K562 (cell line): ENCODE measurements around the gene MN1. TPM values are rescaled to one million over a fixed set of nuclear protein-coding genes. Genes with fewer than 3 reads are reported as not detected.

Experiments
- ATAC-seq: fragments of 200-7000 bp; cut with Tn5 transposase; 3 replicates; pipeline ENCODE4 v1.9.1; 2020; ENCODE audit warnings: moderate library complexity
- BruUV-seq: library from RNA; stranded (reverse); fragments of 400-500 nt; replicated peaks from 2 replicates; lab custom pipeline; 2021; lab: Mats Ljungman, UMichigan
- CTCF ChIA-PET: fragments of 300-600 bp; formaldehyde crosslinking; extraction: SDS; loops from one replicate; lab custom pipeline; 2021; ENCODE audit warnings: low intra/inter-chr PET ratio; lab: Yijun Ruan, JAX
- POLR2A ChIA-PET: fragments of 300-600, 350-650 bp; sonication (Branson Sonifier 250); formaldehyde crosslinking; extraction: SDS; loops from one replicate; lab custom pipeline; 2021; ENCODE audit warnings: antibody characterized with exemption, inconsistent platforms; lab: Yijun Ruan, JAX
- DNase-seq, 4 experiments: peaks; one replicate each; pipeline versions ENCODE4 v3.0.0 to v3.0.0-alpha.2; 2011 to 2018; ENCODE audit warnings: low spot score in 3 of 4, mixed read lengths in 3 of 4; ENCODE audit errors: extremely low read depth in 1 of 4
- FAIRE-seq: peaks from 2 replicates; lab custom pipeline; 2011; peaks lifted over from hg19 to GRCh38; lab: Jason Lieb, UNC
- H2AFZ ChIP-seq: 2 replicates; pipeline ENCODE4 v1.6.0; 2011; ENCODE audit warnings: low read depth, low read length, control low read depth, inconsistent platforms
- H3K27ac ChIP-seq: fragments of 200-600 bp; 3 replicates; pipeline ENCODE4 v1.8.0; 2011; ENCODE audit warnings: low read depth, mild to moderate bottlenecking, control low read depth, inconsistent platforms, low read length, moderate library complexity, mixed read lengths; ENCODE audit errors: extremely low read depth
- H3K27me3 ChIP-seq, 2 experiments: fragments of 300-600 bp in 1 of 2; 2 replicates in 1 of 2; 3 replicates in 1 of 2; pipeline versions ENCODE4 v1.6.0 to v1.8.0; 2011; ENCODE audit warnings: inconsistent platforms in 2 of 2, low read length in 2 of 2, mild to moderate bottlenecking in 1 of 2, mixed read lengths in 1 of 2, moderate library complexity in 1 of 2; ENCODE audit not compliant: control insufficient read depth in 2 of 2, insufficient read depth in 2 of 2
- H3K36me3 ChIP-seq: fragments of 300-600 bp; 3 replicates; pipeline ENCODE4 v1.8.0; 2011; ENCODE audit warnings: mild to moderate bottlenecking, low read length, inconsistent platforms; ENCODE audit not compliant: control insufficient read depth, insufficient read depth
- H3K4me1 ChIP-seq, 2 experiments: fragments of 200-600 bp in 1 of 2; replicated peaks in 1 of 2; 2 replicates in 1 of 2; 3 replicates in 1 of 2; pipeline versions ENCODE4 v1.5.1 to v1.8.0; 2011; ENCODE audit warnings: inconsistent platforms in 2 of 2, low read length in 2 of 2, mild to moderate bottlenecking in 1 of 2, mixed read lengths in 1 of 2, moderate library complexity in 1 of 2; ENCODE audit not compliant: control insufficient read depth in 2 of 2, insufficient read depth in 2 of 2
- H3K4me2 ChIP-seq: 2 replicates; pipeline ENCODE4 v1.6.1; 2011; ENCODE audit warnings: low read length, control low read depth, inconsistent platforms, mixed read lengths; ENCODE audit not compliant: insufficient read depth
- H3K4me3 ChIP-seq: fragments of 200-600 bp; sonication (generic), shearing (Covaris generic); 2 replicates; pipeline ENCODE4 v1.5.1; 2016; ENCODE audit warnings: control low read depth, inconsistent platforms
- H3K79me2 ChIP-seq: fragments of 200-600 bp; 3 replicates; pipeline ENCODE4 v1.8.0; 2011; ENCODE audit warnings: low read length, inconsistent platforms; ENCODE audit not compliant: control insufficient read depth, insufficient read depth
- H3K9ac ChIP-seq, 2 experiments: 2 replicates each; pipeline versions ENCODE4 v1.6.0 to v1.6.1; 2011; ENCODE audit warnings: low read depth in 2 of 2, low read length in 2 of 2, control low read depth in 1 of 2, inconsistent platforms in 1 of 2, mild to moderate bottlenecking in 1 of 2, mixed read lengths in 1 of 2; ENCODE audit not compliant: insufficient read depth in 1 of 2
- H3K9me1 ChIP-seq: one replicate; pipeline ENCODE4 v1.6.0; 2011; ENCODE audit warnings: inconsistent platforms, mild to moderate bottlenecking, low read length, moderate library complexity; ENCODE audit not compliant: control insufficient read depth, insufficient read depth
- H3K9me3 ChIP-seq: replicated peaks from 2 replicates; pipeline ENCODE4 v1.5.1; 2011; ENCODE audit warnings: low read depth, low read length, inconsistent platforms; ENCODE audit not compliant: control insufficient read depth, insufficient read depth
- H4K20me1 ChIP-seq: replicated peaks from 2 replicates; pipeline ENCODE4 v1.6.1; 2011; ENCODE audit warnings: low read length, inconsistent platforms, mixed read lengths; ENCODE audit not compliant: control insufficient read depth, insufficient read depth
- KAT7 ChIP-seq: sonication (generic); formaldehyde crosslinking; IDR thresholded peaks from 2 replicates; pipeline ENCODE4 v1.8.0; 2022; ENCODE audit warnings: missing genetic modification reagents, mild to moderate bottlenecking, borderline replicate concordance
- L3MBTL2 ChIP-seq: fragments of 450-650 bp; IDR thresholded peaks from 2 replicates; pipeline ENCODE4 v1.6.1; 2016; ENCODE audit warnings: mild to moderate bottlenecking, moderate library complexity
- MAFG ChIP-seq: fragments of 450-650 bp; conservative IDR thresholded peaks from 2 replicates; pipeline ENCODE4 v1.6.1; 2016; ENCODE audit warnings: missing genetic modification characterization, missing compliant biosample characterization
- SNRNP70 ChIP-seq: fragments of 200-400 bp; formaldehyde crosslinking; optimal IDR thresholded peaks from 2 replicates; pipeline ENCODE3; 2017; ENCODE audit warnings: low read depth, low read length
- TRIM25 ChIP-seq: fragments of 450-650 bp; IDR thresholded peaks from 2 replicates; pipeline ENCODE4 v1.7.0; 2016; ENCODE audit warnings: borderline replicate concordance
- ZFX ChIP-seq: sonication (generic); formaldehyde crosslinking; IDR thresholded peaks from 2 replicates; pipeline ENCODE4 v1.8.0; 2022; ENCODE audit warnings: mild to moderate bottlenecking, missing genetic modification reagents, moderate library complexity
- ZKSCAN8 ChIP-seq: fragments of 200-800 bp; sonication (Bioruptor generic); IDR thresholded peaks from 2 replicates; pipeline ENCODE4 v1.6.1; 2016; ENCODE audit warnings: missing genetic modification characterization, missing compliant biosample characterization
- WGBS: fragments of 100-300 bp; shearing (Covaris generic); methylation state at CpG from one replicate; pipeline ENCODE4 v1.1.6; 2016; ENCODE audit warnings: low coverage, mixed read lengths; ENCODE audit not compliant: insufficient coverage; ENCODE audit errors: missing lambda C conversion rate; 5-methylcytosine and 5-hydroxymethylcytosine counted together
- in situ Hi-C: fragments of 300-500 bp; cut with MboI; formaldehyde crosslinking; loops from 4 replicates; pipeline ENCODE4 v1.15.0; 2018; ENCODE audit warnings: inconsistent platforms, mixed read lengths
- intact Hi-C: fragments of 100-400 bp; cut with micrococcal nuclease; formaldehyde crosslinking; loops from 2 replicates; pipeline ENCODE4 v1.14.2; 2022
- polyA plus RNA-seq, 8 experiments: library from polyadenylated mRNA; depleted of rRNA in 4 of 8; stranded (reverse) in 5 of 8; unstranded in 3 of 8; fragments of >200 nt; fragmentation: Nextera tagmentation in 2 of 8; fragmentation: Illumina TruSeq in 1 of 8; extraction: Ambion mirVana in 2 of 8; extraction: Trizol in 1 of 8; gene quantifications; 2 replicates each; pipeline versions ENCODE4 v1.2.1 to v1.2.3, GENCODE V29; 2011 to 2014; ENCODE audit warnings: inconsistent platforms in 1 of 8, missing spikeins in 1 of 8
- total RNA-seq, 7 experiments: library from RNA; depleted of rRNA in 6 of 7; stranded (reverse); fragments of >200 nt in 6 of 7; fragmentation: Illumina TruSeq in 2 of 7; extraction: Trizol in 2 of 7; gene quantifications; 2 replicates each; pipeline versions ENCODE4 v1.2.1 to v1.2.3, GENCODE V29; 2011 to 2021; ENCODE audit warnings: low replicate concordance in 1 of 7

The MN1 gene
- total and polyA plus RNA-seq, 9 of the 15 experiments (the other 6 are each of a cell fraction or from before 2014, with no cell fraction given), result under 0.01 to 0.05 (median 0.03) TPM; not detected in 5

- TF ChIP-seq MAFG (tag) (no peak), KAT7 (CRISPR knock-in tag) (no peak)
Measured at GRCh38 chr22:27823221-27823620, 21.7 kb upstream of the MN1 start (continued).

DNA sequence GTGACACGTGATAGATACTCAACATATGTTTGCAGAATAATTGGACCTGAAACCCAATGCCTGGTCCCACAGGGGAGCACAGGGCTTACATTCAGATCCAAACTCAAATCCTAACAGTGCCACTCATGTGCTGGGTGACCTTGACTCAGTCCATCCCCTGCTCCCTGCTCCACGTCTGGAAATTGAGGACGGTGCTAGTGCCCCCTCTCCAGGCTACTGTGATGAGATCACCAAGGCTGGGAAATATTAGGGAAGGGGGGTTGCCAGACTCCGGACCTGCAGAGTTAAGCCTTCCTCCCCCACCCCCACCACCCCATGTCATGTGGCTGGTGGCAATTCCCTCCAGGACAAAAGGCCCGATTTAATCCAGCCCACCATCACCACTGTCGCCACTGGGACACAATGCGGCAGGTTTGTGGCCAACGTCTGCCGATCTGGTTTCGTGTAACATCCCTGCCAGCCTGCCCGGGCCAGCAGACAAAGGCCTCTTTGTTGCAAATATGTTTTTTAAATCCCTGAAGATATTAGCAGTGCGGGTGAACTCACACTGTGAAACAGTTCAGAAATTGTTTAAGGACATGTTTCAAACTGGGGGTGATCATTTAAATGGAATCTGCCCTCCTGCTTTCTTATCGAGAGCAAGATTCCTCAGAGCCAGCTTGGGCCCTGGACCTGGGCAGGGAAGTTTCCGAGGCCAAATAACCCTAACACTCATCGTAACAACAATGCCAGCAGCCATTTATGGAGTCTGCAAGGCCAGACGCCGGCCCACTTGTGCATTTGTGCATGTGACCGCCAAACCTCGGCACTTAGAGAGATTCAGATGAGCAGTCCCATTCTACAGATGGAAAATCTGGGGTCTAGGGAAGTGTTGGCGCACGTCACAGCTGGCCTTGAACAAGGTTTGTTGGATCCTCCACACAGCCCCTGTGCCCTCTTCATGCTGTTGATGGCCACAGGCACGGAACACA is 19.6 kb upstream of the MN1 start:
- no peaks in the 10 kb centered on the region for H3K36me3 ChIP-seq
- no peaks in the 10 kb centered on the region for H3K9me3 ChIP-seq
- H3K27me3 ChIP-seq, result no peaks in the 10 kb centered on the region; a peak in 1 of 5 replicates
- H3K9me1 ChIP-seq, result no peaks in the 10 kb centered on the region
- ChIA-PET POLR2A (no interaction called here), CTCF (no interaction called here)
- TF ChIP-seq TRIM25 (no peak), ZFX (CRISPR knock-in tag) (no peak), SNRNP70 (no peak), ZKSCAN8 (CRISPR knock-in tag) (no peak), L3MBTL2 (no peak)
- H3K4me2 ChIP-seq, result no peak overlapping the region
- H3K27ac ChIP-seq, result no peak overlapping the region
- in situ Hi-C loops (loop anchor here (25.0 kb wide), 2 partner anchors 409 to 1059 kb away; no protein-coding TSS in a partner anchor), intact Hi-C loops (no loop called here)
- no peak overlapping the region for H3K4me3 ChIP-seq
- FAIRE-seq (no peak), DNase-seq (no peak), ATAC-seq (no peak)
- BruUV-seq, result no TSS peak
- WGBS, result 25% methylated on average over 20 of the region's 22 CpGs
- H3K79me2 ChIP-seq, result no peaks in the 10 kb centered on the region
- H2AFZ ChIP-seq, result no peak overlapping the region
- no peaks in the 10 kb centered on the region for H3K4me1 ChIP-seq
- no peaks in the 10 kb centered on the region for H4K20me1 ChIP-seq
- no peak overlapping the region for H3K9ac ChIP-seq
